Pancreas (tissue), 10 donors: ENCODE results near the gene LOC101059915.

Experiments
- ATAC-seq, 4 donors: fragments of 200-7000 bp; cut with Tn5 transposase; one replicate each; pipeline versions ENCODE4 v1.8.0 to v1.9.1; 2020; ENCODE audit warnings: mild to moderate bottlenecking in 4 of 4, moderate library complexity in 4 of 4
- DNase-seq, 6 donors: peaks; one replicate each; pipeline ENCODE4 v3.0.0-alpha.2; 2020
- FAIRE-seq: peaks from 2 replicates; lab custom pipeline; 2012; peaks lifted over from hg19 to GRCh38; lab: Jason Lieb, UNC
- H3K27ac ChIP-seq, 4 donors: fragments of 200-600 bp; sonication (generic); 1 replicate in 3 of 4; 2 replicates in 1 of 4; pipeline versions ENCODE4 v1.5.0 to v1.8.0; 2020
- H3K27me3 ChIP-seq, 4 donors: fragments of 200-600 bp; one replicate each; pipeline ENCODE4 v1.8.0; 2021
- H3K36me3 ChIP-seq, 3 donors: fragments of 200-600 bp; sonication (generic) in 1 of 3; one replicate each; pipeline versions ENCODE4 v1.5.0 to v1.8.0; 2020 to 2021
- H3K4me1 ChIP-seq, 3 donors: fragments of 200-600 bp; one replicate each; pipeline ENCODE4 v1.8.0; 2021
- H3K4me3 ChIP-seq, 4 donors: fragments of 200-600 bp; sonication (generic) in 2 of 4; one replicate each; pipeline versions ENCODE4 v1.5.0 to v1.8.0; 2020 to 2021
- H3K9me3 ChIP-seq, 4 donors: fragments of 200-600 bp; one replicate each; pipeline ENCODE4 v1.8.0; 2021
- whole genome bisulfite sequencing, 2 donors: extraction: QIAGEN DNeasy Blood & Tissue Kit; methylation state at CpG; one replicate each; pipeline ENCODE4 v1.1.7; 2013; 5-methylcytosine and 5-hydroxymethylcytosine counted together
- intact Hi-C, 3 donors: fragments of 100-400 bp; cut with DNase I; formaldehyde crosslinking; loops; one replicate each; pipeline versions ENCODE4 v1.11.1 to v1.14.2; 2022
- TF ChIP-seq, protein P1 (sequence below), 4 donors: fragments of 200-600 bp; sonication (generic) in 3 of 4; IDR thresholded peaks; one replicate each; pipeline versions ENCODE4 v1.5.0 to v1.8.0; 2021; ENCODE audit warnings: antibody characterized with exemption in 4 of 4
- donor health status: healthy with polysubstance abuse.
- donor health status: DM: no; HTN: no; CAD: no; lungs with moderate emphysema.
- donor health status: DM: no; HTN: no; CAD: no.
- donor health status: control.
- donor health status: control.
- donor health status: Bipolar disorder and iron deficiency.
- donor health status: DM: yes; HTN: yes; CAD: no.
- donor health status: DM: no; HTN: no; CAD: no.
- donor health status: DM: no; HTN: no; CAD: no.
- donor health status: DM: yes; HTN: yes; CAD: no.

Gene LOC101059915

DNA sequence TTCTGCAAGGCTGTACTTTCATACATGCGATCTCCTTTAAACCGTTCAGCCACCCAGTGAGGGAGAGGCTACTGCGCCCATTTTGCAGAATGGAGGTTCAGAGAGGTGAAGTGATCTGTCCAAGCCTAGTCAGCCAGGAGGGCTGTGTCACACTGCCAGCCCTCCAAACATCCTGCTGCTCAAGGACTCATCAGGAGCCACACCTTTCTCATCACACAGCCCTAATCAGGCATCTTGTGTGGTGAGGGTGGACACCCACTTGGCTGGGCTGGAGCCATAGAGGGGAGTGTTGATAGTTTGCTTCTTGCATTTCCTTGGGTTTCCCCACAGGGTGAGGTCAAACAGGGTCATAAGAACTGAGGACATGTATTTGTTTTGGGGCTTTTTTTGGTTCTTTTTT, 43.6 kb upstream of the LOC101059915 start:
- Histone ChIP-seq H3K4me3 (no peak overlapping the region), H3K27me3 (no peaks in the 10 kb centered on the region), H3K27ac (no peak overlapping the region), H3K9me3 (no peaks in the 10 kb centered on the region), H3K36me3 (no peaks in the 10 kb centered on the region), H3K4me1 (no peaks in the 10 kb centered on the region)
- FAIRE-seq (no peak), DNase-seq (no peak), ATAC-seq (no peak)
- WGBS, 2 donors, result 88 to 97% methylated on average over 3 of the region's 3 CpGs
- TF ChIP-seq, protein P1, sequence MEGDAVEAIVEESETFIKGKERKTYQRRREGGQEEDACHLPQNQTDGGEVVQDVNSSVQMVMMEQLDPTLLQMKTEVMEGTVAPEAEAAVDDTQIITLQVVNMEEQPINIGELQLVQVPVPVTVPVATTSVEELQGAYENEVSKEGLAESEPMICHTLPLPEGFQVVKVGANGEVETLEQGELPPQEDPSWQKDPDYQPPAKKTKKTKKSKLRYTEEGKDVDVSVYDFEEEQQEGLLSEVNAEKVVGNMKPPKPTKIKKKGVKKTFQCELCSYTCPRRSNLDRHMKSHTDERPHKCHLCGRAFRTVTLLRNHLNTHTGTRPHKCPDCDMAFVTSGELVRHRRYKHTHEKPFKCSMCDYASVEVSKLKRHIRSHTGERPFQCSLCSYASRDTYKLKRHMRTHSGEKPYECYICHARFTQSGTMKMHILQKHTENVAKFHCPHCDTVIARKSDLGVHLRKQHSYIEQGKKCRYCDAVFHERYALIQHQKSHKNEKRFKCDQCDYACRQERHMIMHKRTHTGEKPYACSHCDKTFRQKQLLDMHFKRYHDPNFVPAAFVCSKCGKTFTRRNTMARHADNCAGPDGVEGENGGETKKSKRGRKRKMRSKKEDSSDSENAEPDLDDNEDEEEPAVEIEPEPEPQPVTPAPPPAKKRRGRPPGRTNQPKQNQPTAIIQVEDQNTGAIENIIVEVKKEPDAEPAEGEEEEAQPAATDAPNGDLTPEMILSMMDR (IDR thresholded peaks at IDR 0.05), result no peak
- intact Hi-C loops, result no loop called here

DNA sequence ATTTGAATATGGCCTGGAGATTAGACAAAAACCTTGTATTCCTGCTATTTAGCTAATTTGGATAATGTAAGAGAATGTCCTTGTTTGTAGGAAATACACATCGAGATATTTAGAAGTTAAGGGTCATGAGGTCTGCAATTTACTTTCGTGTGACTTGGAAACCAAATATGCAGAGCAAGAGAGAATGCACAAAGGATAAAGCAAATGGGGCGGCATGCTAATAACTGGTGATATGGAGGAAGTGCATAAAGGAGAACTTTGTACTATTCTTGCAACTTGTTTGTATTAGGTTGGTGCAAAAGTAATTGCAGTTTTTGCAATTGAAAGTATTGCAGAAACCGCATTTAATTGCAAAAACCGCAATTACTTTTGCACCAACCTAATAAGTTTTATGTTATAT, 41.9 kb upstream of the LOC101059915 start:
- H3K27ac ChIP-seq, result no peak overlapping the region
- ATAC-seq (no peak), FAIRE-seq (no peak), DNase-seq (no peak)
- H3K9me3 ChIP-seq, result no peaks in the 10 kb centered on the region
- no peaks in the 10 kb centered on the region for H3K4me1 ChIP-seq
- no peaks in the 10 kb centered on the region for H3K36me3 ChIP-seq
- no peak overlapping the region for H3K4me3 ChIP-seq
- intact Hi-C loops, result no loop called here
- WGBS, 2 donors, result 81 to 82% methylated on average over 5 of the region's 5 CpGs
- TF ChIP-seq, protein P1 (IDR thresholded peaks at IDR 0.05), result no peak
- H3K27me3 ChIP-seq, result no peaks in the 10 kb centered on the region

DNA sequence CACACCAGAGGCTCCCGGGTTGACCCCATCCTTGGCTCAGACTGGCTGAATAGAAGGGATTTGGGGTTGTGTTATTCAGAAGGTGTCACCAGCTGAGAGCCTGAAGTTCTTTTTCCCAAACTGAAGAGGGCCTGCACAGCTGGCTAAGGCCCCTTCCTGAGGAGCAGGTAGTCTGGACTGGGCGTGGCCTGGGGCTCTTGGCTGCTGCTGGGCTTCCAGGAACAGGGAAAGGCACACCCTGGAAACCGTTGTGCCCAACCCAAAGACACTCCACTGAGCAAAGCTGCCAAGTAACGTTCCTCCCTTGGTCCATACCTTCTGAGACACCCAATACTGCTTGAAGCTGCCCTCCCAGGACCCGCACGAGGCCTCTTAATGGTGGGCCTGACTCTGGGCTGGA, 40.8 kb upstream of the LOC101059915 start:
- intact Hi-C loops, result no loop called here
- no peak overlapping the region for H3K27ac ChIP-seq
- no peak overlapping the region for H3K4me3 ChIP-seq
- ATAC-seq (no peak), DNase-seq (no peak), FAIRE-seq (no peak)
- no peaks in the 10 kb centered on the region for H3K4me1 ChIP-seq
- 72 to 88% methylated on average over 6 of the region's 6 CpGs for WGBS, 2 donors
- TF ChIP-seq, protein P1 (IDR thresholded peaks at IDR 0.05), result no peak
- no peaks in the 10 kb centered on the region for H3K27me3 ChIP-seq
- no peaks in the 10 kb centered on the region for H3K9me3 ChIP-seq
- H3K36me3 ChIP-seq, result no peaks in the 10 kb centered on the region

- DNase-seq (no peak), ATAC-seq (no peak), FAIRE-seq (no peak)
- Histone ChIP-seq H3K27me3 (no peaks in the 10 kb centered on the region), H3K4me1 (no peaks in the 10 kb centered on the region), H3K36me3 (no peaks in the 10 kb centered on the region), H3K27ac (no peak overlapping the region), H3K9me3 (no peaks in the 10 kb centered on the region), H3K4me3 (no peak overlapping the region)
- intact Hi-C loops, result no loop called here
- WGBS, 2 donors, result 71 to 73% methylated on average over 14 of the region's 14 CpGs
- TF ChIP-seq, protein P1 (IDR thresholded peaks at IDR 0.05), result no peak
Measured at GRCh38 chrX:71627588-71628404, 39.5 kb upstream of the LOC101059915 start.

GRCh38 chrX:71629467-71629866, 37.9 kb upstream of the LOC101059915 start:
- Histone ChIP-seq H3K27me3 (no peaks in the 10 kb centered on the region), H3K4me3 (no peak overlapping the region), H3K9me3 (no peaks in the 10 kb centered on the region), H3K36me3 (no peaks in the 10 kb centered on the region), H3K27ac (no peak overlapping the region), H3K4me1 (no peaks in the 10 kb centered on the region)
- intact Hi-C loops, result no loop called here
- ATAC-seq, result no peak
- TF ChIP-seq, protein P1 (IDR thresholded peaks at IDR 0.05), result no peak
- 72 to 83% methylated on average over 2 of the region's 2 CpGs for WGBS, 2 donors
- DNase-seq, result no peak
- no peak for FAIRE-seq
